Measurements from ENCODE around the gene DMKN. TPM values are rescaled to one million over a fixed set of nuclear protein-coding genes. Genes with fewer than 3 reads are reported as not detected.

DMKN gene
- total and polyA plus RNA-seq, 10 donors: 2.5 to 17.9 (median 6.7) TPM

DNA sequence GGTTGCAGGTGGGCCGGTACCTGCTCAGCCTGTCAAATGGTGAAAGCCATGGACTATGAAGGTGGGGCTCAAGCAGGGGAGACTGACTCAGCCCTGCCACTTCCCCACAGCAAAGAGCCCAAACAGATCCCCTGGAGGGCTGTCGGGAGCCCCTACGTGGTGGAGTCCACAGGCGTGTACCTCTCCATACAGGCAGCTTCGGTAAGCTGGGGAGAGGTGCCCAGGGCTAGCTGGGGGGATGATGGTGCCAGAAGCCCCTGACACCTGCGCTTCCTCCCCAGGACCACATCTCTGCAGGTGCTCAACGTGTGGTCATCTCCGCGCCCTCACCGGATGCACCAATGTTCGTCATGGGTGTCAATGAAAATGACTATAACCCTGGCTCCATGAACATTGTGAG is 28.8 kb upstream of the DMKN start:
- intact Hi-C loops (cut with DNase I; ENCODE audit: low total_unique reads): no loop called here
- TF ChIP-seq POLR2A (IDR thresholded peaks at IDR 0.05) (no peak), POLR2AphosphoS5 (IDR thresholded peaks at IDR 0.05) (no peak)
- TF ChIP-seq, protein P1, sequence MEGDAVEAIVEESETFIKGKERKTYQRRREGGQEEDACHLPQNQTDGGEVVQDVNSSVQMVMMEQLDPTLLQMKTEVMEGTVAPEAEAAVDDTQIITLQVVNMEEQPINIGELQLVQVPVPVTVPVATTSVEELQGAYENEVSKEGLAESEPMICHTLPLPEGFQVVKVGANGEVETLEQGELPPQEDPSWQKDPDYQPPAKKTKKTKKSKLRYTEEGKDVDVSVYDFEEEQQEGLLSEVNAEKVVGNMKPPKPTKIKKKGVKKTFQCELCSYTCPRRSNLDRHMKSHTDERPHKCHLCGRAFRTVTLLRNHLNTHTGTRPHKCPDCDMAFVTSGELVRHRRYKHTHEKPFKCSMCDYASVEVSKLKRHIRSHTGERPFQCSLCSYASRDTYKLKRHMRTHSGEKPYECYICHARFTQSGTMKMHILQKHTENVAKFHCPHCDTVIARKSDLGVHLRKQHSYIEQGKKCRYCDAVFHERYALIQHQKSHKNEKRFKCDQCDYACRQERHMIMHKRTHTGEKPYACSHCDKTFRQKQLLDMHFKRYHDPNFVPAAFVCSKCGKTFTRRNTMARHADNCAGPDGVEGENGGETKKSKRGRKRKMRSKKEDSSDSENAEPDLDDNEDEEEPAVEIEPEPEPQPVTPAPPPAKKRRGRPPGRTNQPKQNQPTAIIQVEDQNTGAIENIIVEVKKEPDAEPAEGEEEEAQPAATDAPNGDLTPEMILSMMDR (IDR thresholded peaks at IDR 0.05 in 8 of 11, conservative IDR thresholded peaks at IDR 0.05 in 3 of 11): no peak

DNA sequence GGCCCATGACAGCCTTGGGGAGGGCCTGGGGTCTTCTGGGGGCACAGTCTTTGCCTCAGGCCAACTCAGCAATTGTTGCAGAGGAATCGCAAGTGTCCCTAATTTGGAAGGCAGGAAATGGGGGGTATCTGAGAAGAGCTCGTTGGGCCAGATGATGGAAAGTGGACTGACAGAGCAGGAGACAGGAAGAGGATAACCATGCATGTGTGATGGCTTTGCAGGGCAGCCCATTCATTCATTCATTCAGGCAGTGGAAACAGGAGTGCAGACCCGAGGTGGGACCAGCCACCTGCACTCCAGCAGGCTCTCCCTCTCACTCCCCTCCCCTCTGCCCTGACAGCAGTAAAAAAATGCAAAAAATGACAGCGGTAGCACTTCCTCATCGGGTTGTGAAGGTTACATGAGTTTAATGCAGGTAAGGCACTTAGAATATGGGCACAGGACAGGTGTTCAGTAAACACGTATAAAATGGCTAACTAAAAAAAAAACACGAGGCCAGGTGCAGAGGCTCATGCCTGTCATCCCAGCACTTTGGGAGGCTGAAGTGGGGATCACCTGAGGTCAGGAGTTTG is 27.0 kb upstream of the DMKN start:
- no peak overlapping the region for H3K27ac ChIP-seq
- no peak for DNase-seq
- H3K4me3 ChIP-seq: no peak overlapping the region
- WGBS, 5 donors: 54 to 67% (median 63%) methylated on average over 6 to 7 of the region's 7 CpGs
- no peak for TF ChIP-seq POLR2A (IDR thresholded peaks at IDR 0.05)
- TF ChIP-seq, protein P1 (IDR thresholded peaks at IDR 0.05 in 8 of 11, conservative IDR thresholded peaks at IDR 0.05 in 3 of 11): no peak
- TF ChIP-seq POLR2AphosphoS5 (IDR thresholded peaks at IDR 0.05): no peak
- H3K4me1 ChIP-seq: peaks cover 5 to 20% (median 12%) of the 10 kb centered on the region in 6 donors
- intact Hi-C loops (cut with DNase I; ENCODE audit: low total_unique reads): no loop called here
- no peaks in the 10 kb centered on the region for H3K9me3 ChIP-seq
- peaks cover 0 to 18% (median 0%) of the 10 kb centered on the region in 7 donors for H3K27me3 ChIP-seq (replicated peaks in 1 of 7)
- peaks cover 0 to 8% (median 0%) of the 10 kb centered on the region in 6 donors for H3K36me3 ChIP-seq

More for the DNA sequence above, 28.8 kb upstream of the DMKN start:
- Histone ChIP-seq H3K27ac (no peak overlapping the region), H3K9me3 (no peaks in the 10 kb centered on the region), H3K4me1 (peaks cover 17 to 36% (median 28%) of the 10 kb centered on the region in 6 donors), H3K4me3 (no peak overlapping the region), H3K36me3 (peaks cover 0 to 15% (median 0%) of the 10 kb centered on the region in 6 donors), H3K27me3 (replicated peaks in 1 of 7) (peaks cover 0 to 1% (median 0%) of the 10 kb centered on the region in 7 donors)
- DNase-seq: no peak
- 92 to 100% (median 96%) methylated on average over 7 to 11 of the region's 11 CpGs for WGBS, 5 donors

GRCh38 chr19:35539850-35540249 is 26.4 kb upstream of the DMKN start:
- H3K4me3 ChIP-seq: no peak overlapping the region

GRCh38 chr19:35539314-35539713 is 25.9 kb upstream of the DMKN start:
- WGBS, 5 donors: 74 to 80% (median 78%) methylated on average over 6 of the region's 6 CpGs
- Histone ChIP-seq H3K9me3 (no peaks in the 10 kb centered on the region), H3K27ac (no peak overlapping the region), H3K4me1 (peaks cover under 1 to 14% (median 3%) of the 10 kb centered on the region in 6 donors), H3K36me3 (peaks cover 0 to 8% (median 0%) of the 10 kb centered on the region in 6 donors), H3K27me3 (replicated peaks in 1 of 7) (peaks cover 0 to 27% (median 4%) of the 10 kb centered on the region in 7 donors), H3K4me3 (no peak overlapping the region)
- DNase-seq: no peak
- intact Hi-C loops (cut with DNase I; ENCODE audit: low total_unique reads): no loop called here
- no peak for TF ChIP-seq POLR2A (IDR thresholded peaks at IDR 0.05)
- TF ChIP-seq, protein P1 (IDR thresholded peaks at IDR 0.05 in 8 of 11, conservative IDR thresholded peaks at IDR 0.05 in 3 of 11): no peak
- TF ChIP-seq POLR2AphosphoS5 (IDR thresholded peaks at IDR 0.05): no peak

More at GRCh38 chr19:35539850-35540249, 26.4 kb upstream of the DMKN start:
- peaks cover 5 to 17% (median 8%) of the 10 kb centered on the region in 6 donors for H3K4me1 ChIP-seq
- peak in 1 of 3 donors; percentile 31 for TF ChIP-seq POLR2AphosphoS5 (IDR thresholded peaks at IDR 0.05)
- no peak for TF ChIP-seq POLR2A (IDR thresholded peaks at IDR 0.05)
- TF ChIP-seq, protein P1 (IDR thresholded peaks at IDR 0.05 in 8 of 11, conservative IDR thresholded peaks at IDR 0.05 in 3 of 11): no peak
- peaks cover 0 to 8% (median 0%) of the 10 kb centered on the region in 6 donors for H3K36me3 ChIP-seq
- no peaks in the 10 kb centered on the region for H3K9me3 ChIP-seq
- no peak overlapping the region for H3K27ac ChIP-seq
- WGBS, 5 donors: 87 to 94% (median 89%) methylated on average over 12 of the region's 12 CpGs
- peaks cover 0 to 22% (median 0%) of the 10 kb centered on the region in 7 donors for H3K27me3 ChIP-seq (replicated peaks in 1 of 7)
- intact Hi-C loops (cut with DNase I; ENCODE audit: low total_unique reads): no loop called here
- no peak for DNase-seq

All from spleen (tissue), 11 donors.